ENCODE data around the gene MYOM3.

MYOM3 gene

GRCh38 chr1:24098943-24099638 is 12.8 kb downstream of the MYOM3 start:
- no peaks in the 10 kb centered on the region for H3K4me1 ChIP-seq (ENCODE audit: low read length)
- no peak for DNase-seq
- H3K79me2 ChIP-seq (ENCODE audit: low read length), result no peaks in the 10 kb centered on the region
- no peak overlapping the region for H3K27ac ChIP-seq (ENCODE audit: low read length)
- H3F3A ChIP-seq (ENCODE audit: insufficient read depth, low read length), result no peaks in the 10 kb centered on the region
- no peaks in the 10 kb centered on the region for H3K9me3 ChIP-seq (replicated peaks; ENCODE audit: insufficient read depth, low read length)
- no peak overlapping the region for H3K4me3 ChIP-seq (ENCODE audit: low read length)
- no peak overlapping the region for H3K9ac ChIP-seq (ENCODE audit: low read length)
- no peak overlapping the region for H2AFZ ChIP-seq (ENCODE audit: low read length)
- H3K27me3 ChIP-seq (replicated peaks; ENCODE audit: insufficient read depth, low read length), result no peaks in the 10 kb centered on the region
- no peak overlapping the region for H3K4me2 ChIP-seq (ENCODE audit: low read depth, low read length)
- no peaks in the 10 kb centered on the region for H3K9me2 ChIP-seq (replicated peaks; ENCODE audit: insufficient read depth, low read length)
- H3K36me3 ChIP-seq (replicated peaks; ENCODE audit: insufficient read depth, low read length), result no peaks in the 10 kb centered on the region
- TF ChIP-seq EZH2phosphoT487 (IDR thresholded peaks at IDR 0.05; ENCODE audit: low read length) (no peak), EZH2 (optimal IDR thresholded peaks at IDR 0.05; ENCODE audit: low read depth, low read length) (no peak), CTCF (IDR thresholded peaks at IDR 0.05; ENCODE audit: low read length) (no peak)
- H4K20me1 ChIP-seq (ENCODE audit: insufficient read depth, low read length), result no peaks in the 10 kb centered on the region

- no peaks in the 10 kb centered on the region for H3K36me3 ChIP-seq (replicated peaks; ENCODE audit: insufficient read depth, low read length)
- H3K4me1 ChIP-seq (ENCODE audit: low read length), result no peaks in the 10 kb centered on the region
- no peaks in the 10 kb centered on the region for H4K20me1 ChIP-seq (ENCODE audit: insufficient read depth, low read length)
- H3F3A ChIP-seq (ENCODE audit: insufficient read depth, low read length), result no peaks in the 10 kb centered on the region
- H3K4me2 ChIP-seq (ENCODE audit: low read depth, low read length), result no peak overlapping the region
- no peaks in the 10 kb centered on the region for H3K9me2 ChIP-seq (replicated peaks; ENCODE audit: insufficient read depth, low read length)
- H3K4me3 ChIP-seq (ENCODE audit: low read length), result no peak overlapping the region
- no peak overlapping the region for H3K27ac ChIP-seq (ENCODE audit: low read length)
- no peak for DNase-seq
- no peaks in the 10 kb centered on the region for H3K9me3 ChIP-seq (replicated peaks; ENCODE audit: insufficient read depth, low read length)
- H3K79me2 ChIP-seq (ENCODE audit: low read length), result no peaks in the 10 kb centered on the region
- H3K9ac ChIP-seq (ENCODE audit: low read length), result no peak overlapping the region
- no peaks in the 10 kb centered on the region for H3K27me3 ChIP-seq (replicated peaks; ENCODE audit: insufficient read depth, low read length)
- TF ChIP-seq EZH2 (optimal IDR thresholded peaks at IDR 0.05; ENCODE audit: low read depth, low read length) (no peak), EZH2phosphoT487 (IDR thresholded peaks at IDR 0.05; ENCODE audit: low read length) (no peak), CTCF (IDR thresholded peaks at IDR 0.05; ENCODE audit: low read length) (no peak)
- no peak overlapping the region for H2AFZ ChIP-seq (ENCODE audit: low read length)
Observed at GRCh38 chr1:24098102-24098501, 13.8 kb downstream of the MYOM3 start.

GRCh38 chr1:24097663-24098062 is 14.3 kb downstream of the MYOM3 start:
- Histone ChIP-seq H2AFZ (ENCODE audit: low read length) (no peak overlapping the region), H3K4me3 (ENCODE audit: low read length) (no peak overlapping the region), H3K4me1 (ENCODE audit: low read length) (no peaks in the 10 kb centered on the region), H3K9ac (ENCODE audit: low read length) (no peak overlapping the region), H3F3A (ENCODE audit: insufficient read depth, low read length) (no peaks in the 10 kb centered on the region), H3K9me3 (replicated peaks; ENCODE audit: insufficient read depth, low read length) (no peaks in the 10 kb centered on the region), H3K79me2 (ENCODE audit: low read length) (no peaks in the 10 kb centered on the region), H3K36me3 (replicated peaks; ENCODE audit: insufficient read depth, low read length) (no peaks in the 10 kb centered on the region), H3K9me2 (replicated peaks; ENCODE audit: insufficient read depth, low read length) (no peaks in the 10 kb centered on the region), H3K27ac (ENCODE audit: low read length) (no peak overlapping the region), H3K4me2 (ENCODE audit: low read depth, low read length) (no peak overlapping the region), H3K27me3 (replicated peaks; ENCODE audit: insufficient read depth, low read length) (no peaks in the 10 kb centered on the region), H4K20me1 (ENCODE audit: insufficient read depth, low read length) (no peaks in the 10 kb centered on the region)
- TF ChIP-seq EZH2phosphoT487 (IDR thresholded peaks at IDR 0.05; ENCODE audit: low read length) (no peak), EZH2 (optimal IDR thresholded peaks at IDR 0.05; ENCODE audit: low read depth, low read length) (no peak), CTCF (IDR thresholded peaks at IDR 0.05; ENCODE audit: low read length) (no peak)
- no peak for DNase-seq
